Dermis microvascular lymphatic vessel endothelial cell (primary cell): Measurements from ENCODE around the gene MRPL57. TPM values are rescaled to one million over a fixed set of nuclear protein-coding genes. Genes with fewer than 3 reads are reported as not detected.
"Not testable (repeated sequence)": the region's sequence is repeated elsewhere in the genome, so short reads cannot be mapped to it uniquely, and the experiment has no call there.

Source experiments
- DNase-seq, 2 donors: peaks; one replicate each; pipeline versions ENCODE4 v3.0.0 to v3.0.0-alpha.2; 2010; ENCODE audit warnings: low read depth in 2 of 2
- total RNA-seq: library from RNA; depleted of rRNA; stranded (reverse); fragments of >200 nt; gene quantifications from 2 replicates; pipeline ENCODE4 v1.2.1, GENCODE V29; 2014

Gene MRPL57
- 17.7 and 22.2 TPM in 2 replicates for total RNA-seq

DNA sequence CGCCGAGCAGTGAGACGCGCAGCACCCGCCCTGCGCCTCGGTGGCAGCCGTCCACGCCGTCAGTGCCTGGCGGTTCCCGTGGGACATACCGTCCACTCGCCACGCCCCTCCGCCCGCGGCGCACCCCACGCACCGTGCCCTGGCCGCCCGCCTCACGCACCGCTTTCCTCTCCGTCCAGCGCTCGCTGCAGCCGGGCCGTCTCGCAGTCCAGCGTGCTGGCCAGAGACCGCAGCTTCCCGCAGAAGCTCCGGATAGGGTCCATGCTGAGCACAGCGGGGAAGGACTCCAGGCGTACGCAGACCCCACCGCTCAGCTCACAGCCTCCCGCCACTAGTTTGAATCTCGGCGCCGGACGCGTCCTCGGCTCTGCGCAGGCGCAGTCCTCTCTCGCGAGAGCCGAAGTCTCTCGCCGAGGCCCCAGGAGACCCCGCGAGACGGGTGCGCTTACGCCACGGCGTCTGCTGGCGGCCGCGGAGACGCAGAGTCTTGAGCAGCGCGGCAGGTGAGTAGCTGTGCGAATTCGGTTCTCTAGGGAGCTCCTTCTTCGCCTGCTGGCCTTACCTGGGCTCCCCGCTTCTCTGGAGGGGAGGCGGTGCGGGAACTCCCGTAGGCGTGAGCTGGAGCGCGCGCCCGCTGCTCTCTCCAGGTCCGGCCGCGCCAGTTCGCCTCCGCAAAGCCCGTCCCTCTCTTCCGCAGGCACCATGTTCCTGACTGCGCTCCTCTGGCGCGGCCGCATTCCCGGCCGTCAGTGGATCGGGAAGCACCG, at the start of gene MRPL57, which contains the start of gene SKA3:
MRPL57 (plus strand) TSS at position 444 of the 767 bp plus-strand sequence; CDS start at position 703, 259 bp downstream.
SKA3 (minus strand) TSS at position 338 of the 767 bp plus-strand sequence; CDS start at position 263, 75 bp downstream.
- DNase-seq = peak; percentile 86 to 93

DNA sequence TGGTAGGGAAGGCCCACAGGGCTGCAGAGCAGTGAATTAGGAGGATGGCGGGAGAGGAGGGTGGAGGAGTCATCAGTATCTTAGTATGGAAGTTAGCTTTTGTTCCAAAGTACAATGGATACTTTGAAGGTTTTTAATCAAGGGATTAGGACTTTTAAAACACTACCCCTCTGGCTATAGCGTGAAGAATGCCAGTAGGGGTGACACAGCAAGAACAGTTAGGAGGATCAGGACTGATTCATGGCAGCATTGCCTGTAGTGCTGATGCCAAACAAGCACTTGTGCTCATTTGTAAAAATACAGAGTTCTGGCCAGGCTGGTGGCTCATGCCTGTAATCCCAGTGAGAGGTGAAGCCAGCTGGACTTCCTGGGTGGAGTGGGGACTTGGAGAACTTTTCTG, 46.3 kb upstream of the MRPL57 start:
- DNase-seq = no peak

DNA sequence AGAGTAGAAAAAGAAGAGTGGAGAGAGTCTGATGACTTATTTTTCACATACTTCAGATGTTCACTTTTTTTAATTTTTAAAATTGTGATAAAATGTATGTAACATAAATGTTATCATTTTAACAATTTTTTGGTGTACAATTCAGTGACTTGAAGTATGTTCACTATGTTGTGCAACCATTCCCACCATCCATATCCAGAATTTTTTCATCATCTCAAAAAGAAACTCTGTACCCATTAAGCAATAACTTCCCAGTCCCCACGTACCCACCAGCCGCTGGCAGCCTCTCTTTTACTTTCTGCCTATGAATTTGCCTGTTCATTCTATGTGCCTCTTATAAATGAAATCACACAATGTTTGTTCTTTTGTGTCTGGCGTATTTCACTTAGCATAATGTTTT, 43.4 kb upstream of the MRPL57 start:
- DNase-seq = no peak

DNA sequence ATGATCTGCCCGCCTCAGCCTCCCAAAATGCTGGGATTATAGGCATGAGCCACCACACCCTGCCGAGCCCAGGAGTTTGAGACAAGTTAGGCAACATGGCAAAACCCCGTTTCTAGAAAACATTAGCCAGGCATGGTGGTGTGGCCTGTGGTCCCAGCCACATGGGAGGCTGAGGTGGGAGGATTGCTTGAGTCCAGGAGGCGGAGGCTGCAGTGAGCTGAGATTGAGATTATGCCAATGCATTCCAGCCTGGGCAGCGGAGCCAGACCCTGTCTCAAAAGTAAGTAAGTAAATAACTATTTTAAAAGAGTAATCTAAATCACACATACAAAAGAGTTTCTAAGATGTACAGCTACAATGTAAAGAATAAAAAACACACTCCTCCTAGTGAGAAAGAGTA, 42.0 kb upstream of the MRPL57 start:
- DNase-seq = no peak

DNA sequence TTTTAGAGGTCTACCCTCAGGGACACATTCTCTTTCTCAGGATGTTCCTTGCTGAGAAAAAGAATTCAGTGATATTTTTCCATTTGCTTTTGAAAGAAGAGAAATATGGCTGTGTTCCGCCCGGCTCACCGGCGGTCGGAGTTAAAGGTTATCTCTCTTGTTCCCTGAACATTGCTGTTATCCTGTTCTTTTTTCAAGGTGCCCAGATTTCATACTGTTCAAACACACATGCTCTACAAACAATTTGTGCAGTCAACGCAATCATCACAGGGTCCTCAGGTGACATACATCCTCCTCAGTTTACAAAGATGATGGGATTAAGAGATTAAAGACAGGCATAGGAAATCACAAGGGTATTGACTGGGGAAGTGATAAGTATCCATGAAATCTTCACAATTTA, 40.6 kb upstream of the MRPL57 start:
- DNase-seq = not testable (repeated sequence)

DNA sequence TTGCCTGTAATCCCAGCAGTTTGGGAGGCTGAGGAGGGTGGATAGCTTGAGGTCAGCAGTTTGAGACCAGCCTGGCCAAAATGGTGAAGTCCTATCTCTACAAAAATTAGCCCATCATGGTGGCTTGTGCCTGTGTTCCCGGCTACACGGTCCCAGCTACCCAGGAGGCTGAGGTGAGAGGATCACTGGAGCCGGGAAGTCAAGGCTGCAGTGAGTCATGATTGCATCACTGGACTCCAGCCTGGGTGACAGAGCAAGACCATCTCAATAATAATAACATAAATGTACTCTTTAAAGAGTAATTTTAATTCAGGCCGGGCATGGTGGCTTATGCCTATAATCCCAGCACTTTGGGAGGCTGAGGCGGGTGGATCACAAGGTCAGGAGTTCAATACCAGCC, 38.8 kb upstream of the MRPL57 start:
- peak in 1 of 2 donors; percentile 31 for DNase-seq

DNA sequence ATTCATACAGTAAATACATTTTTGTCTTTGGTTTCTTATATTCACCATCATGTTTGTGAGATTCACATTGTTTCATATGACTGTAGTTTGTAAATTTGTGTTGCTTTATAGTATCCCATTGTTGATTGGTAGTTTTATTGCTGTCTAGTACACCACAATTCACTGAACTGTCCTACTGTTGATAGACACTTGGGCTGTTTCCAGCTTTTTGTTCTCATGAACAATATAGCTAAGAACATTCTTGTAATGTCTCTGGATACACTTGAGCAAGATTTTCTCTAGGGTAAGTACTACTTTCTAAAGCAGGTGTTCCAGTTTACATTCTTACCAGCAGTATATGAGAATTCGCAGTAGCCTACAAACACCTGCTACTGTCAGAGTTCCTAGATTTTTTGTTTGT, 37.9 kb upstream of the MRPL57 start:
- DNase-seq = peak; percentile 51 to 85

DNA sequence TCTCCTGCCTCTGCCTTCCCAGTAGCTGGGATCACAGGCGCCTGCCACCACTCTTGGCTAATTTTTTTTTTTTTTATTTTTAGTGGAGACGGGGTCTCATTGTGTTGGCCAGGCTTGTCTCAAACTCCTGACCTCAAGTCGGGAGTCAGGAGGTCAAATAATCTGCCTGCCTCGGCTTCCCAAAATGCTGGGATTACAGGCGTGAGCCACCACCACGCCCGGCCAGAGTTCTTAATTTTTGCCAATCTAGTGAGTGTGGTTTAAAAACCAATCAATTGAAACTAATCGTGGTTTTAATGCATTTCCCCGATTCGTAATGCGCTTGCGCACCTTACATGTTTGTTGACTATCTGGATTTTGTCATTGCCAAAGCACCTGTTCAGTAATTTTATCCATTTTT, 37.1 kb upstream of the MRPL57 start:
- no peak for DNase-seq

DNA sequence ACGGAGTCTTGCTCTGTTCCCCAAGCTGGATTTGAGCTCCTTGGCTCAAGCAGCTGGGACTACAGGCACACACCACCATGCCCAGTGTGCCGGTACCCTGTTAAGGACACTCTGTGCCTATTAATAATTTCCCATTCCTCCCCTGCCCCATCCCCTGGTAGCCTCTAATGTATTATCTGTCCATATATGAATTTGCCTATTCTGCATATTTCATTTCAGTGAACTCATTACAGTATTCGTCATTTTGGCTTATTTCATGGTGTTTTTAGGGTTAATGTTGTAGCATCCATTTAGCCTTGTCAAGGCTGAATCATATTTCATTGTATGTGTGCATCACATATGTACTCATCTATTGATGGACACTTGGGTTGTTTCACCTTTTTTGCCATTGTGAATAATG, 33.7 kb upstream of the MRPL57 start:
- no peak for DNase-seq

DNA sequence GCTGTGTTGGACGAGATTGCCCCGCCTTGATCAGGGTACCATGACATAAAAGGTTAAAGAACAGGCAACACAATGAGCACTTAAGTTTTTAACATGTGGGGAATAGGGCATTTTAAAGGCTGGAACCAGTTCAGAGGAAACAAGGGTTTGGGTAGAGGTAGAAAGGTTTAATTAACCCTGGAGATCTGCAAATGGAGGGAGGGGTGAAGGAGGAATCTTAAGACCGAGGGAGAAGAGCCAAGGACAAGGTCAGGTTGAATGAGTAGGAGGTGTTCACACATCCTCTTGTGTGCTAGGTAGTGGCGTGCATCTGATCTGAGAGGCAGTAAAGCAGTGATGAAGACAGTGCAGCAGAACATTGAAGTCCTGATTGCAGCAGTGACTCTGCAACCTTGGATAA, 28.6 kb upstream of the MRPL57 start:
- no peak for DNase-seq

DNA sequence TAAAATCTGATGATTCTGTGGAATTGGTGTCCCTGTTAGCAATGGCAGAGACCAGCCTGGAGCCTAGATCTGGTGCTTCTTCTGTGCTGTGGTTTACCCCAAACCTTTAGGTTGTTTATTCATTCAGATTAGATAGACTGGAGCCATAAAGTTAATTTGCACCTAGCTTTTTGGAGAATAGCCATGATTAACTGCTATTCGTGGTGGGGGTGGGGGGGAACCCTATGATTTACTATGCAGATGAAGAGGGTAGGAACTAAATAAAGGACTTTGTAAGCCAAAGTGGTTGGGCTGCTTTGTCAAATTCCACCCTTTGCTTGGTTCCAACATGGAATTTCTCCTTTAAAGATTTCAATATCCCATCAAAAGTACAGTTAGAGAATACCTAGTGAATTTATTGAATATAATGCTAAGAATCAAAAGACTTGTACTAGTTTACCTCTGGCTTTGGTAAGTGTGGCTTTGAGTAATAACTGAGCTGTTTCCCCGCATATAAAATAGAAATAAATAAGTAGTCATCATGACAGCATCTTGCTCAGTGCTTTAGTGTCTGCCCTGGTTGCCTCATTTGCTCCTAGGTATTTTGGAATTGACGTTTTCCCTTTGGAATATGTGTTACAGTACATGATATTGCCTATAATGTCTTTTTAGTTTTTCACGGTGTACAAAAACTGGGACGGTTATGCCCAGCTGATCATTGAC, 27.8 kb upstream of the MRPL57 start:
- DNase-seq = no peak

DNA sequence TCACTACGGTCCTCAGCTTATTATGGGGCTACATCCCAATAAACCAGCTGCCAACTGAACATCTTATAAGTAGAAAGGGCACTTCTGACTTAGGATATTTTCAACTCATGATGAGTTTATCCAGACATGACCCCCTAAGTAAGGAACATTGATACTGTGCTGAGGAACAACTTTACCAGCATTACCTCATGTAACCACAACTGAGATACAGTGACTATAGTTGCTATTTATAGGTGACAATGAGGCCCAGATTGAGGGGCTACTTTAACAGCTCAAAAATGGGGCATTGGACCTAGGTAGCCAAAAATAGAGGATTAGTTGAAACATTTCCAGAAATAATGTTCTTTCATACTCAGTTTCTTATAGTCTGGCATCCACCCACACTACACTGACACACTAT, 26.9 kb upstream of the MRPL57 start:
- no peak for DNase-seq

DNA sequence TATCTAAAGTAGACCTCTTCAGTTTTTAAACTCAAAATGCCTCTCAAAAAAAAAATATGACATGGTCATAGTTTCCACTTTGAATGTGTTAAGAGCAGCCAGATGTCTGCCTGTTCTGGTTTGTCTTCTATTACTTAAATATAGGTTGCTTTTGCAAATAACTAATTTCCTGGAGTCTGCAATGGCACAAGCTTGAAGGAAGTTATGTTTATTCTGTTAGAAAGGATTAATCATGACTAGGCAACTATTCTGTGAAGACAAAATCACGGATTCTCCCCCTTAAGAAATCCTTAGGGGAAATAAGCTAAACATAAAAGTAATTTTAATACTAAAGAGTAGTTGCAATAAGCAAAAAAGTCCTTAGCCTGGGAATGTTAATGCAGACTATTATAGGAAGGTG, 26.4 kb upstream of the MRPL57 start:
- DNase-seq = no peak

DNA sequence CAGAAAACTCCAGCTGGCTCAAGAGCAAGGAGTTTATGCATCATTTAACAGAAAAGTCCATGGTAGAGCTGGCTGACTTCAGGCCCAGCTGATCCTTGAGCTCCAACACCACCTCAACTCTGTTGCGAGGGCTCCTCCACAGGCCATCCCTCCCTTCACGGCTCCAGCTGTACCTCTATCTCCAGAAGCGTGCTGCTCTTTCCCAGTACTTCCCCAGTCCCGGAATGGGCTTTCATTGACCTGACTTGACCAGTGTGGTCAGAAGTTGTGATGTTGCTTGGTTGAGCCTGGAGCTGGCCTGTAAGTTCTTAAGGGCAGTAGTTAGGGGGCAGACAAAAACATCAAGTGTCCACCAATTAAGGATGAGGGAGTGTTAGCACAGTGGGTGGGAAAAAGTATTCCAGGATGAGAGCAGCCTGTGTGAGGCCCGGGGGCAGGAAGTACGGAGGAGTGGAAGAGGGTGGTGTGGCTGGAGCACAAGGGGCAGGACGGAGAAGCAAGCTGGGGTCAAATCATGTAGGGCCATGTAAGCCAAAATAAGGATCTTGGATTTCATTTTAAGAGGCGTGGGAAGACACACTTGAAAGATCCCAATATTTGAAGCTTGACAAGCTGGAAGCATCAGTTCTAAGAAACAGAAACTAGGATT, 24.1 kb upstream of the MRPL57 start:
- no peak for DNase-seq

DNA sequence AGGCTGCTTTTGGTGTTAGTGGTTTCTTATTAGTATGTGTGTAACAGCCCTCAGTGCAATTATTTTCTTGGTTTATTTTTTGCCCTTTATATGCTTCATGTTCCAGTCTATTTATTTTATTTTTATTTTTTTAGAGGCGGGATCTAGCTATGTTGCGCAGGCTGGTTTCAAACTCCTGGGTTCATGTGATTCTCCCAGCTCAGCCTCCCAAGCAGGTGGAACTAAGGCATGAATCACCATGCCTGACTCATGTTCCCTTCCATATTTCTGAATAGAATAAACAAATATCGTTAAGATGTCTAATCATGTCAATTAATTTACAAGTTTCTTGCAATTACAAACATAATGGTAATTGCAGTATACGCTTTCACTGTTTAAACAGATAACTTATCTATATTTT, 11.8 kb upstream of the MRPL57 start:
- peak in 1 of 2 donors; percentile 35 for DNase-seq

DNA sequence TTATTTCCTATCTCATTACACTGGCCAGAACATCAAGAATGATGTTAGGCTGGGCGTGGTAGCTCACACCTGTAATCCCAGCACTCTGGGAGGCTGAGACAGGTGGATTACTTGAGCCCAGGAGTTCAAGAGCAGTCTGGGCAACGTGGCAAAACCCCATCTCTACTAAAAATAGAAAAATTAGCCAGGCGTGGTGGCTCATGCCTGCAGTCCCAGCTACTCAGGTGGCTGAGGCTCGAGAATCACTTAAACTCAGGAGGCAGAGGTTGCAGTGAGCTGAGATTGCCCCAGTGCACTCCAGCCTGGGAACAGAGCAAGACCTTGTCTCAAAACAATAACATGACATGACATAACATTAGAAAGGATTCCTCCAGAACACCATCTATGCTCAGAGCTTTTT, 10.9 kb upstream of the MRPL57 start:
- DNase-seq = not testable (repeated sequence)

DNA sequence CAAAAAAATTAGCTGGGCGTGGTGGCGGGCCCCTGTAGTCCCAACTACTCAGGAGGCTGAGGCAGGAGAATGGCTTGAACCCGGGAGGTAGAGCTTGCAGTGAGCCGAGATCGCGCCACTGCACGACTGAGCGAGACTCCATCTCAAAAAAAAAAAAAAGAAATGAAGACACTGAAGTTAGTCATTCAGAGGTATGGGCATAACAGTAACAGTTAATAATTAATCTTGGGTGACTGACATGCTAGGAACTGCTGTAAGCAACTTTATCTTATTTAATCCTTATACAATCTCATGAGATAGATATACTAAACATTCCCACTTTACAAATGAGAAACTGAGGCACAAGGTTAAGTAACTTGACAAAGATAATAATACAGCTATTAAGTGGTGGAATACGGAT, 5.0 kb upstream of the MRPL57 start:
- DNase-seq = no peak

DNA sequence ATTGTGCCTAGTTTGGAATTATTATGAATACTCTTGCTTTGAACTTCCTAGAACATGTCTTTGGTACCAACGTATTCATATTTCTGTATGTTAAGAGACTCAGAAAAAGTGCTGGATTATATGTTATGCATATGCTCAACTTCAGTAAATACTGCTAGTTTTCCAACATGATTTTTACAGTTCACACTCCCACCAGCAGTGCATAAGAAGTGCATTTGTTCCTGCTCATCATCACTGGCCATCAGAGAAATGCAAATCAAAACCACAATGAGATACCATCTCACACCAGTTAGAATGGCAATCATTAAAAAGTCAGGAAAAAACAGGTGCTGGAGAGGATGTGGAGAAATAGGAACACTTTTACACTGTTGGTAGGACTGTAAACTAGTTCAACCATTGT, 2.7 kb upstream of the MRPL57 start:
- not testable (repeated sequence) for DNase-seq

DNA sequence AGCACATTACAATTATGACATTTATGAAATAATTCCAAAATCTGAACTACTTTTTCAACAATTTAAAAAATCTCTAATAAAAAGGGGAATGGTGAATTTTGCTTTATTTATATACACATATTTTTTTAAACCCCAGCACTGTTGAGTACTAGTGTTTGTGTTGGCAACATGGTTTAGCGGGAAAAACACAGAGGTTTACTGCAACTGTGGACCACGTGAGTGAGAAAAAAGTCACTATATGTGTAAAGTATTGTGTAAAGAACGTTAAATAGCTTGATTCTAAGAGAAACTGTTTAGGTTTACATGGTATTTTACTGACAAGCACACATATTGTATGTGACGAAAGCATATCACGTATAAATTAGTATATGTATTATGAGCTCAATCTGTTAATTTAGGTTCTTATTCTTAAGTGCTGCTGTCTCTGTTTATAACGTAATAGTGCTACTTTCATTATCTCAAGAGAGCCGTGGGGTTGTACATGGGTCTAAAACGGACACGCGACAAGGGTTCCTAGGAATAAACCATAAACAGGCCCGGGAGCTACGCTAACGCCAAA, 723 bp upstream of the MRPL57 start:
- peak; percentile 15 to 52 for DNase-seq

DNA sequence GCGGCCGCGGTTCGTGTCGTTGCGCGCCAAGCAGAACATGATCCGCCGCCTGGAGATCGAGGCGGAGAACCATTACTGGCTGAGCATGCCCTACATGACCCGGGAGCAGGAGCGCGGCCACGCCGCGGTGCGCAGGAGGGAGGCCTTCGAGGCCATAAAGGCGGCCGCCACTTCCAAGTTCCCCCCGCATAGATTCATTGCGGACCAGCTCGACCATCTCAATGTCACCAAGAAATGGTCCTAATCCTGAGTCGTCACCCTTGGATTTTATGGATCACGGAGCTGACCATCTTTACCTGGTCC, 475 bp downstream of the MRPL57 start:
- DNase-seq = no peak

DNA sequence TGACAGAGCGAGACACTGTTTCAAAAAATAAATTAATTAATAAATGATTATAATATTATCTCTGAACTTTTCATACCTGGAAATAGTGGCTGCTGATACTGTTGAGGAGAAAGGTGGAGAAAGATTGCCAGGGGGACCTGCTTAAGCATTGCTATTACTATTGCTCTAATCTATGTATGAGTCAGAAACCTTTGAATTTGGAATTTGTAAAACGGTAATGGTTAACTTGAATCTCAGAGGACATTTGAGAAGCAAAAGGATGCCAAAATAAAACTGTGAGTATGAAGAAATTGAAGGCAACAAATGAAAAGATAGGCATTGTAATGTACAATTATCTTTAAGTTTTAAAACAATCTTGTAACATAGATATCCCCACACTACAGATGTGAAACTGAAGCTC, 5.2 kb downstream of the MRPL57 start:
- no peak for DNase-seq

DNA sequence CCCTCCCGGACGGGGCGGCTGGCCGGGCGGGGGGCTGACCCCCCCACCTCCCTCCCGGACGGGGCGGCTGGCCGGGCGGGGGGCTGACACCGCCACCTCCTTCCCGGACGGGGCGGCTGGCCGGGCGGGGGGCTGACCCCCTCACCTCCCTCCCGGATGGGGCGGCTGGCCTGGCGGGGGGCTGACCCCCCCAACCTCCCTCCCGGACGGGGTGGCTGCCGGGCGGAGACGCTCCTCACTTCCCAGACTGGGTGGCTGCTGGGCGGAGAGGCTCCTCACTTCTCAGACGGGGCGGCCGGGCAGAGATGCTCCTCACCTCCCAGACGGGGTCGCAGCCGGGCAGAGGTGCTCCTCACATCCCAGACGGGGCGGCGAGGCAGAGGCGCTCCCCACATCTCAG, 10.0 kb downstream of the MRPL57 start:
- not testable (repeated sequence) for DNase-seq
